SK-N-MC (cell line): ENCODE results near the gene ZFR2.

ENCODE experiments used
- DNase-seq: peaks from one replicate; pipeline ENCODE4 v3.0.0-alpha.2; 2011; ENCODE audit warnings: low read depth, low spot score
- H3K27ac ChIP-seq: fragments of 200-600 bp; sonication (generic); 2 replicates; pipeline ENCODE4 v1.5.1; 2016; ENCODE audit warnings: mixed run types
- H3K36me3 ChIP-seq: fragments of 200-600 bp; sonication (generic); 2 replicates; pipeline ENCODE4 v1.6.1; 2017; ENCODE audit warnings: antibody characterized with exemption, low read length, mixed read lengths; ENCODE audit not compliant: insufficient read depth
- H3K4me3 ChIP-seq: fragments of 200-600 bp; sonication (generic); 2 replicates; pipeline ENCODE4 v1.5.1; 2016
- H3K9ac ChIP-seq: fragments of 200-600 bp; sonication (generic); 2 replicates; pipeline ENCODE4 v1.8.0; 2017; ENCODE audit warnings: mixed run types, mixed read lengths; ENCODE audit not compliant: insufficient read length
- H3K9me3 ChIP-seq: fragments of 200-600 bp; sonication (generic); 2 replicates; pipeline ENCODE4 v1.6.1; 2017; ENCODE audit warnings: low read depth, mild to moderate bottlenecking, antibody characterized with exemption, low read length, moderate library complexity, mixed read lengths
- EZH2 ChIP-seq: fragments of 200-600 bp; sonication (generic); IDR thresholded peaks from one replicate; pipeline ENCODE4 v1.6.1; 2017; ENCODE audit warnings: antibody characterized with exemption
- FOXP2 ChIP-seq: optimal IDR thresholded peaks from 2 replicates; pipeline ENCODE3; 2011; ENCODE audit warnings: mild to moderate bottlenecking, moderate library complexity; ENCODE audit not compliant: insufficient read depth; ENCODE audit errors: extremely low read length, control extremely low read depth
- POLR2AphosphoS5 ChIP-seq: IDR thresholded peaks from 2 replicates; pipeline ENCODE4 v1.6.1; 2012; ENCODE audit warnings: mild to moderate bottlenecking, low read depth, low read length, borderline replicate concordance

Gene ZFR2

DNA sequence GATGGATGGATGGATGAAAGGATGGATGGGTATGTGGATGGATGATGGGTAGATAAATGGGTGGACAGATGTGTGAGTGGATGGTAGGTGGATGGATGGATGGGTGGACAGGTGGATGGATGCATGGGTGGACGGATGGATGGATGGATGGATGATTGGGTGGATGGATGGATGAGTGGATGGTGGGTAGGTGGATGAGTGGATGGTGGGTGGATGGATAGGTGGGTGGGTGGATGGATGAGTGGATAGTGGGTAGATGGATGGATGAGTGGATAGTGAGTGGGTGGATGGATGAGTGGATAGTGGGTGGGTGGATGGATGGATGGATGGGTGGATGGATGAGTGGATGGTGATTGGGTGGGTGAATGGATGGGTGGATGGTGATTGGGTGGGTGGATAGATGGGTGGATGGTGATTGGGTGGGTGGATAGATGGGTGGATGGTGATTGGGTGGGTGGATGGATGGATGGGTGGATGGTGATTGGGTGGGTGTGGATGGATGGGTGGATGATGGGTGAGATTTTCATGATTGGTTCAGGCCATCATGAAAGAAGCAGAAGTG lies 92.3 kb downstream of the ZFR2 start:
- no peak for DNase-seq
- Histone ChIP-seq H3K4me3 (no peak overlapping the region), H3K9ac (no peak overlapping the region), H3K36me3 (no peaks in the 10 kb centered on the region), H3K27ac (no peak overlapping the region), H3K9me3 (no peaks in the 10 kb centered on the region)
- no peak for TF ChIP-seq POLR2AphosphoS5
- TF ChIP-seq FOXP2 = no peak
- no peak for TF ChIP-seq EZH2

DNA sequence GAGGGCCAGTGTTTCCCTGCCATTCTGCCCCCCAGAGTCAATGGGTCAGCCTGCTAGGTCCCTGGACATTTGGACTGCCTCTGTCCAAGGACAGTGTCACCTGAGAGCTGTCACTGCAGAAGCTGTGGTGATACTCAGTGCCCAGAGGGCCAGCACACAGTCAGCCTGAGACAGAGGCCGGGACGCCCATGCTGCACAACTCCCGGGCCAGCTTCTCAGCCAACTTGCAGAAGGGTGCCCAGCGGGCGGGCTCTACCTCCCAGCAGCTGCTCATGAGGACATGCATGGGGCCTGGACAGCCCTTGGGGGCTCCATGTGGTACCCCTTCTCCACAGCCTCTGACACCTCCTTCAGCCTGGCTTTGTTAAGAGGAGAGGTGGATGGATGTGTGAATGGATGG lies 93.0 kb downstream of the ZFR2 start:
- no peaks in the 10 kb centered on the region for H3K36me3 ChIP-seq
- H3K4me3 ChIP-seq = no peak overlapping the region
- DNase-seq = no peak
- no peak overlapping the region for H3K27ac ChIP-seq
- no peak for TF ChIP-seq EZH2
- no peak for TF ChIP-seq FOXP2
- TF ChIP-seq POLR2AphosphoS5 = no peak
- no peaks in the 10 kb centered on the region for H3K9me3 ChIP-seq
- no peak overlapping the region for H3K9ac ChIP-seq

DNA sequence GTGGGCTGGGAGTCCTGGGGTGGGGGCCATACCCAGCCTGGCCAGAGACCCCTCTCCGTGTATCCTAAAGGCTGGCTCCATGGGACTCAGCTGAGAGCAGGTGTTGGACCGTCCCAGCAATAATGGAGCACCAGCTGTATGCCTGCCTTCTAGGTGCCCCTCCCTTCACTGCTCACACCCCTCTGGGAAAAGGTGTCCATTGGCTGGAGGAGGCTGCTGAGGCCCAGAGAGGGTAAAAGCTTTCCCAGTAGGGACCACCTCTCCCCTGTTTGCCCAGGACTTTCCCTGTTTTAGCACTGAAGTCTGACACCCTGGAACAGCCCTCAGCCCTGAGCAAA lies 93.5 kb downstream of the ZFR2 start:
- no peak overlapping the region for H3K27ac ChIP-seq
- H3K4me3 ChIP-seq = no peak overlapping the region
- no peaks in the 10 kb centered on the region for H3K36me3 ChIP-seq
- no peaks in the 10 kb centered on the region for H3K9me3 ChIP-seq
- H3K9ac ChIP-seq = no peak overlapping the region
- DNase-seq = no peak
- no peak for TF ChIP-seq FOXP2
- no peak for TF ChIP-seq POLR2AphosphoS5
- no peak for TF ChIP-seq EZH2

DNA sequence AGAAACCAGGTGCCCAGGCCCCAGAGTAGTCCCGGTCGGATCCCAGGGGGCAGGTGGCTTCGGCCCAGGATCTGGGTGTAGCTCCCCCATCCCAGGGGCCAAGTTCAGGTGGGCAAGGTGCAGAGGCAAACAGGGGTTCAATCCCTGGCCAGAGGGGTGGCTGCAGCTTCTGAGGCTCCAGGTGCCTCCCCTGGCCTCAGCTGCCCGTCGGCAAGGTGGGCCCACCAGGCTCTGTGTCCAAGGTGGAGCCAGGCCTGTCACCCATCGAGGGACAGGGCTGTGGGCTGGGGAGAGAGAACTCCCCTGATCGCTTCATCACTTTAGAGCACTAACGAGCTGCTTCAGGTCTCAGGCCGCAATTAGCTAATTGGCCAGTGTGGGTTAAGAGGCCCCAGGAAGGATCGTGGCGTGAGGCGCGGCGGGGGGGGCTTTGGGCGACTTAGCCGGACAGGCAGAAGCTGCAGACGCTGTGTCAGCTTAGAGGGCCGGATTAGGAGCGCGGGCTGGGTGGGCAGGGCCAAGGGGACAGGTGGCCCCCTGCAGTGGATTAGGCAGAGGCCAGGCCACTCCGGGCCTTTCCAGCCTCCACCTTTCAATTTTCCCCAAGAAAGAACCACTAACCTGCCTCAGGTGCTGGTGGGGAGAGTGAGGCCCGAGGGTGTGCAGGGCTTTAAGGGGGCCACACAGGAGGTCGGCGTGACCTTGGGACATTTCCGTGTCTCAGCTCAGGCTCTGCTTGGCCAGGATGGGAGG lies 94.0 kb downstream of the ZFR2 start:
- DNase-seq = no peak
- H3K27ac ChIP-seq = no peak overlapping the region
- H3K4me3 ChIP-seq = no peak overlapping the region
- no peaks in the 10 kb centered on the region for H3K9me3 ChIP-seq
- no peaks in the 10 kb centered on the region for H3K36me3 ChIP-seq
- TF ChIP-seq EZH2 (no peak), FOXP2 (no peak), POLR2AphosphoS5 (no peak)
- no peak overlapping the region for H3K9ac ChIP-seq

DNA sequence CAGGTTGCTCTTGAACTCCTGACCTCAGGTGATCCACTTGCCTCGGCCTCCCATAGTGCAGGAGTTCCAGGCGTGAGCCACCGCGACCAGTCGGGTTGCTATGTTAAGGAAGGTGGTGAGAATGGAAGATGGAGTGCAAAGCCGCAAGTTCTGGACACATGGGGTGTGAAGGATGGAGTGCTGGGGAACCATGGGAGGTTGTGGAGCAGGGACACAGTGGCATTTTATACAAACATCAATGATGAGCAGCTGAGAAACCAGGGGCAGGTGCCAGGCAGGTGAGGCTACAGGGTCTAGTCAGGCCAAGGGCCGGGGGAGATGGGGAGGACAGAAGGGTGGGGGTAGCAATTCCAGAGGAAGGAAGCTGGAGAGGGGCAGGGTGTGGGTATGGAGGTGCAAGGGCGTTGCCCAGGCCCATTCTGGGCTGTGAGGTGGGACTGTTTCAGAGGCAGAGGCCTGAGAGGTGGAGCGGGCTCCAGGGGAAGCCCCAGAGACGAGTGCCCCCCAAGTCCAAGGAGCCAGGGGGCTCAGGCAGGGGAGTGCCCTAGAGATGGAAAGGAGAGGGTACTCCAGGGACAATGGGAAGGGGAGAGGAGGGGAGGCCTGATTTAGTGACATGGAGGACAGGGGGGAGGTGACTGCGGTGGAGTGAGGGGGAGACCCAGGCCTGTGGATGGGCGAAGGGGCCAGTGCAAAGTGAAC lies 94.9 kb downstream of the ZFR2 start:
- Histone ChIP-seq H3K9me3 (no peaks in the 10 kb centered on the region), H3K9ac (no peak overlapping the region), H3K4me3 (no peak overlapping the region), H3K27ac (no peak overlapping the region), H3K36me3 (no peaks in the 10 kb centered on the region)
- no peak for DNase-seq
- TF ChIP-seq FOXP2 = no peak
- TF ChIP-seq POLR2AphosphoS5 = no peak
- no peak for TF ChIP-seq EZH2

DNA sequence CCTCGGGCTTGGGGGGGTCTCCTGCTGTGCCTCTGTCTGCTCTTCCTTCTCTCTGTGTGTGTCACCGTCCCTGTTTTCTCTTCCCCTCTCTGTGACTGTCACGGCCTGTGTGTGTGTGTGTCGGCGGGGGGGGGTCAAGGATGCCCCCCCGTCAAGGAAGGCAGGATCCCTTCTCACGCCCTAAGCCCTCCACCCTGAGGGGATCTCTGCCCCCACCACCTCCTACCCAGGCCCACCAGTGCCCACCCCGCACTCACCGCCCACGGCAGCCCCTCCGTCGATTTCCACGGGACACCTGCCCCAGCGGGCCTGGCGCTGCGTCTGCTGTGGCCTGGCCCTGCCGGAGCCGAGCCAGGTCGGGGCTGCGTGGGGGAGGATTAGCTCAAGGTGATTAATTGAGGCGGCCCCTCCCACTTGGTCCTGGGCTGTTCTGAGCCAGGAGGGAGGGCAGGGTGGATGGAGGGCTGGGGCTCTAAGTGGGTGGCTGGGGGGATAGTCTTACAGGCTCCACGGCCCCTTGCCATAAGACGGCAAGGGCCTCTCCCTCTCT lies 96.9 kb downstream of the ZFR2 start, which contains the start of gene RAX2:
RAX2 (minus strand) TSS at position 323 of the 550 bp plus-strand sequence. CDS start 486 bp downstream, outside the sequence.
- no peak within 1 kb of the TSS for H3K4me3 ChIP-seq
- TF ChIP-seq EZH2 (no peak), POLR2AphosphoS5 (no peak)
- H3K36me3 ChIP-seq = peaks cover 3% of the 10 kb centered on the region; the same call in 1 of the 2 replicates
- no peaks in the 10 kb centered on the region for H3K9me3 ChIP-seq
- H3K9ac ChIP-seq = no peak within 1 kb of the TSS
- H3K27ac ChIP-seq = no peak within 1 kb of the TSS
- DNase-seq = no peak

DNA sequence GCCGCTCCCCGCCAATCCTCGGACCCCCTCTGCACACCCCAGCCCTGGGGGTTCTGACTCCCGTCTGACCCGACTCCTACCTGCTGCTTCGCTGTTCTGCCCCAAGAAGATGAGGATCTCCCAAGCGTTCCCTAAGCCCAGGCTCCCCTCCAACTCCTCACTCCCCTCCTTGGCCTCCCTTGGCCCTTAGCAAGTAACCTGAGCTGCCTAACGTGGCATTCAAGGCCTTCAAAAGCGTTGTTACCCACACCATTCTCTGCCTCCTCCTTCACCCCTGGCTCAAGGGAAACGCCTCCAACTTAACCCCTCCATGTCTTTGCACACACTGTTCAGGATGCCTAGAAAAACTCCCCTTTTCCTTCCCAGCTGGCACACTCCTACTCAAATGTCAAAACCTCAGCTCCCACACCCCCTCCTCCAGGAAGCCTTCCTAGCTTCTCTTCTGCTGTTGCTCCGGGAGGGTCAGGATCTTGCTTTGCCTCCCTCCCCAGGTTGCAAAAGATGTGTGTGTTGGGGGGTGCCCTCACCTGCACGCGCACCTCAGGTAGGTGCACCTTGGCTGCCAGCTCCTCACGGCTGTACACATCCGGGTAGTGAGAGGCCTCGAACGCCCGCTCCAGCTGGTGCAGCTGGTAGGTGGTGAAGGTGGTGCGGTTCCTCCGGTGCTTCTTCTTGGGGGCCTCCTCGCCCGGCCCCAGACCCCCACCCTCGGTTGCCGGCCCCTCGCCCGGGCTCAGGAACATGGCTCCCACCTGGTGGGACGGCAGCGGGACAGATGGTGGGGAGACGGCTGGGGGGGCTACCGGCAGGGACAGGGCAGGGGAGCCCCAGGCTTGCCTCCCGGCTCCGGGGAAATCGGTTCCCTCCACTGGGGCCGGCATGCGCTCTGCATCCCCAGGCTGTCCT lies 97.6 kb downstream of the ZFR2 start:
- Histone ChIP-seq H3K9ac (no peak overlapping the region), H3K4me3 (no peak overlapping the region), H3K27ac (no peak overlapping the region), H3K36me3 (peaks cover 3% of the 10 kb centered on the region; the same call in 1 of the 2 replicates), H3K9me3 (no peaks in the 10 kb centered on the region)
- no peak for TF ChIP-seq POLR2AphosphoS5
- TF ChIP-seq EZH2 = no peak
- DNase-seq = no peak
